HL-60/S4 treated with retinoic acid at 250 ng/mL for 4 days and 3 days (cell line): ENCODE measurements around the gene FGGY.
"Not testable (repeated sequence)": the region's sequence is repeated elsewhere in the genome, so short reads cannot be mapped to it uniquely, and the experiment has no call there.

Experiments
- in situ Hi-C: fragments of 300-500 bp; cut with MboI; formaldehyde crosslinking; loops from 2 replicates; pipeline ENCODE4 v1.7.0; 2022; ENCODE audit warnings: low sequenced_read_pairs

FGGY gene

GRCh38 chr1:59474496-59474895 is 177.6 kb downstream of the FGGY start:
- in situ Hi-C loops = no loop called here

- in situ Hi-C loops = no loop called here
These were observed 178.8 kb downstream of the FGGY start for GRCh38 chr1:59475737-59476136.

- in situ Hi-C loops = no loop called here
These were observed 180.4 kb downstream of the FGGY start for GRCh38 chr1:59477286-59477685.

GRCh38 chr1:59477867-59478266 is 181.0 kb downstream of the FGGY start:
- in situ Hi-C loops = no loop called here

- in situ Hi-C loops = no loop called here
These were observed 181.9 kb downstream of the FGGY start for GRCh38 chr1:59478822-59479221.

- in situ Hi-C loops = no loop called here
These were observed 183.4 kb downstream of the FGGY start for GRCh38 chr1:59480188-59480888.

GRCh38 chr1:59481881-59482505 is 185.1 kb downstream of the FGGY start:
- in situ Hi-C loops = no loop called here

- in situ Hi-C loops = no loop called here
These were observed 186.1 kb downstream of the FGGY start for GRCh38 chr1:59482986-59483385.

GRCh38 chr1:59484096-59484495 is 187.2 kb downstream of the FGGY start:
- in situ Hi-C loops = no loop called here

GRCh38 chr1:59485171-59485570 is 188.3 kb downstream of the FGGY start:
- in situ Hi-C loops = no loop called here

GRCh38 chr1:59485949-59486348 is 189.1 kb downstream of the FGGY start:
- in situ Hi-C loops = no loop called here

- in situ Hi-C loops = no loop called here
These were observed 189.7 kb downstream of the FGGY start for GRCh38 chr1:59486615-59487014.

- in situ Hi-C loops = no loop called here
These were observed 190.6 kb downstream of the FGGY start for GRCh38 chr1:59487335-59488031.

GRCh38 chr1:59492500-59492899 is 195.6 kb downstream of the FGGY start:
- in situ Hi-C loops = no loop called here

GRCh38 chr1:59494145-59494833 is 197.4 kb downstream of the FGGY start:
- in situ Hi-C loops = no loop called here

- in situ Hi-C loops = not testable (repeated sequence)
These were observed 199.3 kb downstream of the FGGY start for GRCh38 chr1:59496156-59496555.

- in situ Hi-C loops = no loop called here
These were observed 200.7 kb downstream of the FGGY start for GRCh38 chr1:59497616-59498015.

GRCh38 chr1:59498640-59499039 is 201.7 kb downstream of the FGGY start:
- in situ Hi-C loops = no loop called here

GRCh38 chr1:59499273-59499942 is 202.5 kb downstream of the FGGY start:
- in situ Hi-C loops = no loop called here

GRCh38 chr1:59499943-59500569 is 203.2 kb downstream of the FGGY start:
- in situ Hi-C loops = no loop called here
